ENCODE results near the gene ZBTB40.
A peak's percentile ranks its signal among the peaks of the same experiment; 100 is the strongest.

The ZBTB40 gene

GRCh38 chr1:22491995-22492715, 40.5 kb downstream of the ZBTB40 start (continued):
- no peak for TF ChIP-seq ZNF280D (tag by site-specific recombination; IDR thresholded peaks at IDR 0.05)
- TF ChIP-seq ZEB2 (tag by site-specific recombination; IDR thresholded peaks at IDR 0.05): no peak
- no peak for TF ChIP-seq SCRT1 (tag by site-specific recombination; IDR thresholded peaks at IDR 0.05; ENCODE audit: borderline replicate concordance)
- TF ChIP-seq ZNF391 (tag by site-specific recombination; IDR thresholded peaks at IDR 0.05; ENCODE audit: borderline replicate concordance, low read depth): no peak

- TF ChIP-seq OVOL3 (tag by site-specific recombination; IDR thresholded peaks at IDR 0.05) (no peak), ZNF777 (tag by site-specific recombination; IDR thresholded peaks at IDR 0.05; ENCODE audit: borderline replicate concordance) (no peak)
- ChIA-PET CTCF (interaction anchor here (1.5 kb wide), 1 partner anchor 148 kb away, joined by 4 read pairs; no protein-coding TSS in a partner anchor), POLR2A (no interaction called here)
- Histone ChIP-seq H3K4me3 (ENCODE audit: low read depth, low read length) (no peak overlapping the region), H3K4me1 (ENCODE audit: control insufficient read depth, insufficient read depth, low read length) (no peaks in the 10 kb centered on the region), H3K9me3 (ENCODE audit: control insufficient read depth, insufficient read depth, low read depth, low read length) (no peaks in the 10 kb centered on the region), H3K27ac (ENCODE audit: extremely low read depth, low read depth, low read length) (no peak overlapping the region), H3K36me3 (ENCODE audit: control insufficient read depth in 2 of 2, insufficient read depth in 1 of 2, low read length in 2 of 2) (peaks cover 0 to 15% of the 10 kb centered on the region in 2 experiments; a peak in 1 of 3 replicates)
Observed at GRCh38 chr1:22494144-22494543, 42.5 kb downstream of the ZBTB40 start.

GRCh38 chr1:22494943-22495579, 43.4 kb downstream of the ZBTB40 start:
- Histone ChIP-seq H3K4me3 (ENCODE audit: low read depth, low read length) (no peak overlapping the region), H3K4me1 (ENCODE audit: control insufficient read depth, insufficient read depth, low read length) (peaks cover 4% of the 10 kb centered on the region), H3K27ac (ENCODE audit: extremely low read depth, low read depth, low read length) (no peak overlapping the region), H3K9me3 (ENCODE audit: control insufficient read depth, insufficient read depth, low read depth, low read length) (no peaks in the 10 kb centered on the region), H3K36me3 (ENCODE audit: control insufficient read depth in 2 of 2, insufficient read depth in 1 of 2, low read length in 2 of 2) (peaks cover 0 to 15% of the 10 kb centered on the region in 2 experiments; a peak in 1 of 3 replicates)
- ChIA-PET CTCF (interaction anchor here (1.5 kb wide), 1 partner anchor 147 kb away, joined by 4 read pairs; no protein-coding TSS in a partner anchor), POLR2A (no interaction called here)
- 0 out of 2 replicates have a peak, but pooled peaks have one; percentile 49 for TF ChIP-seq ZNF121 (tag by site-specific recombination; IDR thresholded peaks at IDR 0.05)
- TF ChIP-seq ZNF548 (tag by site-specific recombination; IDR thresholded peaks at IDR 0.05): no peak

- TF ChIP-seq ZNF670 (tag by site-specific recombination; IDR thresholded peaks at IDR 0.05; ENCODE audit: low read depth): no peak
- no peak for TF ChIP-seq ZNF629 (tag by site-specific recombination; IDR thresholded peaks at IDR 0.05)
- no peak for TF ChIP-seq ZNF501 (tag by site-specific recombination; IDR thresholded peaks at IDR 0.05)
- Histone ChIP-seq H3K36me3 (ENCODE audit: control insufficient read depth in 2 of 2, insufficient read depth in 1 of 2, low read length in 2 of 2) (peaks cover 0 to 17% of the 10 kb centered on the region in 2 experiments; a peak in 1 of 3 replicates), H3K4me1 (ENCODE audit: control insufficient read depth, insufficient read depth, low read length) (peaks cover 10% of the 10 kb centered on the region), H3K27ac (ENCODE audit: extremely low read depth, low read depth, low read length) (no peak overlapping the region), H3K9me3 (ENCODE audit: control insufficient read depth, insufficient read depth, low read depth, low read length) (no peaks in the 10 kb centered on the region), H3K4me3 (ENCODE audit: low read depth, low read length) (no peak overlapping the region)
- ChIA-PET POLR2A (no interaction called here), CTCF (interaction anchor here (0.8 kb wide), 1 partner anchor 146 kb away, joined by 3 read pairs; no protein-coding TSS in a partner anchor)
Observed at GRCh38 chr1:22496536-22497160, 45.0 kb downstream of the ZBTB40 start.
